ENCODE data around the gene HLCS.
A peak's percentile ranks its signal among the peaks of the same experiment; 100 is the strongest.

The HLCS gene

DNA sequence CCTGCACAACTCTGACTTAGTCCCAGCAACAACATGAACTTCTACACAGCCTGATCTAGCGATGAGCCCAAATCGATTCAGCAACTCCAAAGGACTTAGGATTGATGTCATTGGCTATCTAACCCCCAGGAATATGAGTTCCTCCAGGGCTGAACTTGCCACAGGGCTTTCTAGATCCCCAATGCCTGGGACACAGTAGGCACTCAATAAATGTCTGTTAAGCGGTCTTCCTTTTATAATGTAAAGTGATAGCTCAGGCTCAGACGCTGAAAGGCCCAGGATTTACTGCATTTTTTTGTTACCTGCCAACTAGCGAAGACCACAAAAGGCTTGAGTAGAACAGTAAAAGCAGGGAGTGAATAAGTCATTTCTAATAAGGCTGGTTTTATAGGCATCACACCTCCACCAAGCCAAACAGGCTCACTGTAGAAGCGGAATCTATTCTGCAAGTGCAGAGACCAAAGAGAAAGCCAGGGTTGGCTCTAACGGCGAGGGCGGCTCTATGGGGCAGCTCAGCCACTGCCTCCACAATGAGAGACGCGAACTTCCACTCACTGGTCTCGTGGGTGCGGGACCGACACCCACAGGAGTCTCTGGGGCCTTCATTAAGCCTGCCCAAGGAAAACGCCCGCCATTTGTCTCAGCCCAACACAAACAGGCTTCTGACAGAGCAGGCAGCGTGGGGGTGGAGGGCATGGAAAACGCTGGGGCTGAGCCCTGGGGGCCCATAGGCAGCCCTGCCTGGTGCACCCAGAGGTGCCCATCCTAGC is 52.0 kb downstream of the HLCS start:
- DNase-seq (ENCODE audit: low spot score): no peak

DNA sequence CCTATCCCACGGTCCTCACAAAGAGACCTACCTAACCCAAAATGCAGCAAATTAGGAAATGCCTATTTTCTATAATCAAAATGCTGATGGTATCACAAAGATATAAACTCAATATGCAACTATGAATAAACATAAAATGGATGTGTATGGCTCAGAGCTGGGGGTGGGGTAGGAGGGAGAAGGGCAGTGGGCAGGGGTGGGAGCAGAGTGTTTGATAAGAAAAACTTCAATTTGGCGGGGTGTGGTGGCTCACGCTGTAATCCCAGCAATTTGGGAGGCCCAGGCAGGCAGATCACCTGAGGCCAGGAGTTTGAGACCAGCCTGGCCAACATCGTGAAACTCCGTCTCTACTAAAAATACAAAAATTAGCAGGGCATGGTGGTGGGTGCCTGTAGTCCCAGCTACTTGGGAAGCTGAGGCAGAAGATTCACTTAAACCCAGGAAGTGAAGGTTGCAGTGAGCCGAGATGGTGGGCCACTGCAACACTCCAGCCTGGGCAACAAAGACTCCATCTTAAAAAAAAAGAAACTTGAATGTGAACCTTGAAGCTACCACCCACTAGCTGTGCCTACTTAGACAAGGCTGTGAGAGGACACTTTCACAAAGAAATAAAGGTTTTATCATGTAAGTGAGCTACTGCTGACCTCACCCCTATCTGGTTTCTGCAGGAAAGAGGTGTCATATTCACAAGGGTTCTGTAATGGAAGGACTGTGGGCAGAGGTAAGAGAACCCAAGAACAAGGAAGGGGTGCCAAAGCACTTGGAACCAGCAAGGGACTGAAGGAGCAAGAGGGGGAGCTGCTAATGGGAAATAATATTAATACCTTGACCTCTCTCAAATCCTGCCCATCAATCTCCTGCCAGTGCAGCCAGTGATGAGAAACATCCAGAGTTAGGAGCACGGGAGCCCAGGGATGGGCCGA is 53.0 kb downstream of the HLCS start:
- no peak for DNase-seq (ENCODE audit: low spot score)

DNA sequence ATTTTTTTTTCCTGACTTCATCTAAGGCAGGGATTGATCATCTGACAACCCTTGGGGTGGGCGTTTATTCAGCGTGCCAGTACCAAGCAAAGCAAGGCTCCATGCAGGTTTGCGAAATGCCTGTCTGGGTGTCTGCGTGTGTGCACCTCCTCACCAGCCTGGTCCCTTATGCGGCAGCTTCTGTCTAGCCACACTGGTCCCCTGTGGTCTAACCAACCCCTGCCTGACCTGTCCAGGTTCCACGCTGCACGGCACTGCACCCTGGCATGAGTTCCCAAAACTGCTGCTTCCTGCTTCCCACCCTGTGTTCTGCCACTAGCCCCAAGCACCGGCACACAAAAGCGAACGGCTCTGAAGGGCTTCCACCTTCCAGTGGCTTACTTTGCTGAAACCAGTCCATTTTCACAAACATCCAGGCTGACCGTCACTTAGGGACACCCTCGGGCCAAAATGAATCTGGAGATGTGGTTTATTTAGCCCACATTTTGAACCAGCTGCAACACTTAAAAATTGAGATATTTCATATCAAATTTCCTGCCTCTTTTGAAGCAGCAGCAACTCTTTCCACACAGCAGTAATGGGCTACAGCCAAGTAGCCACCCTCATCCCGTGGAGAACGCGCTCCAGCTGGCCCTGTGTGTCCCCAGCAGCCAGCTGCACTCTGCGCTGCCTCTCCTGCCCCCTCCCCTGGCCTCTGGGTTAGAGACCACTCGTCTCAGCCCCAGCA is 55.7 kb downstream of the HLCS start:
- no peak for DNase-seq (ENCODE audit: low spot score)

DNA sequence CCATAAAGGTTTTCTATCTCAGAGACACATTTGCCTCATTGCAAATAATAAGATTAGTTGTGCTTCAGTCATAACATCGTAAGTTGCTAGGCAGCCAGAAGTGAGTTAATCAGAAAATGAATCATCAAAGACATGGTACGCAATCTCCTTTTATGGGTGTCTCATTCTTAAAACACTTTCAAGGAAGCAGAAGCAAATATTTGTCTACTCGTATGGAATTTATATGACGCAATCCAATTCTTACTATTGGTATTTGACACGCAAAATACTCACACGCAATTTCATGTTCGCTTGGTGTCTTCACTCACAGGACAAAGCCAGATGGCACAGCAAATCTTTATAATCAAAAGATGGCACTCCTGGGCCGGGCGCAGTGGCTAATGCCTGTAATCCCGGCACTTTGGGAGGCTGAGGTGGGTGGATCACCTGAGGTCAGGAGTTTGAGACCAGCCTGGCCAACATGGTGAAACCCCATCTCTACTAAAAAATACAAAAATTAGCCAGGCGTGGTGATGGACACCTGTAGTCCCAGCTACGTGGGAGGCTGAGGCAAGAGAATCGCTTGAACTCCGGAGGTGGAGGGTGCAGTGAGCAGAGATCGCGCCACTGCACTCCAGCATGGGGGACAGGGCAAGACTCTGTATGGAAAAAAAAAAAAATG is 56.4 kb downstream of the HLCS start:
- peak; percentile 50 for DNase-seq (ENCODE audit: low spot score)

DNA sequence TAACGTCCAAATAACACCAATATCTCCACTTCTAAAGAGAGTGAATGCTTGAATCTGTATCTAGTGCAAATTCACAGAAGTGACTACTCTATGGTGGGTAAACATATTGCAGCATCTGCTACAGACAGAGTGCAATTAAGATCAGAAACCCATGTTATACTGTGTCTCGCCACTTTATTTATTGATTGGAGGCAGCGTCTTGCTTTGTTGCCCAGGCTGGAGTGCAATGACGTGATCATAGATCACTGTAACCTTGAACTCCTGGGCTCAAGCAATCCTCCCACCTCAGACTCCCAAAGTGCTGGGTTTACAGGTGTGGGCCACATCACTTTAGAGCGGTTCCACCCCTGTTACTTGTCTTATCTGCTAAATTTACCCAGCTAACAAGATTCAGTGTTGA is 57.0 kb downstream of the HLCS start:
- DNase-seq (ENCODE audit: low spot score): no peak

DNA sequence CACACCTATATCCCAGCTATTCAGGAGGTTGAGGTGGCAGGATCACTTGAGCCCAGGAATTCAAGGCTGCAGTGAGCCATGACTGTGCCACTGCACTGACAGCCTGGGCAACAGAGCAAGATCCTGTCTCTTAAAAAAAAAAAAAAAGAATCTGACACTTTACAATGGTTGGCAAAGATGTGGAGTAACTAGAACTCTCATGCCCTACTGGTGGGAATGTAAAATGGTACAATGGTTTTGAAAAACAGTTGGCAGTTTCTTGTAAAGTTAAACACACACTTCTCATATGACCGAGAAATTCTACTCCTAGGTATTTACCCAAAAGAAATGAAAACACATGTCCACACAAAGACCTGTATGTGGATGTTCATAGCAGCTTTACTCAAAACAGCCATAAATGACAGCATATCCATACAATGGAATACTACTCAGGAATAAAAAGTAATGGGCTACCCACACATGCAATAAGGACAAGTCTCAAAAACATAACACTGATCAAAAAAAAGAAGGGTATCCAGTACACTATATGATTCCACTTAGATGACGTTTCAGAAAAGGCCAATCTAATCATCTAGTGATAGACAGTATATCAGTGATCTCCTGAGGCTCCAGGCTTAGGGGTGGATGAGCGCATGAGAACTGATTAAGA is 58.1 kb downstream of the HLCS start:
- no peak for DNase-seq (ENCODE audit: low spot score)

DNA sequence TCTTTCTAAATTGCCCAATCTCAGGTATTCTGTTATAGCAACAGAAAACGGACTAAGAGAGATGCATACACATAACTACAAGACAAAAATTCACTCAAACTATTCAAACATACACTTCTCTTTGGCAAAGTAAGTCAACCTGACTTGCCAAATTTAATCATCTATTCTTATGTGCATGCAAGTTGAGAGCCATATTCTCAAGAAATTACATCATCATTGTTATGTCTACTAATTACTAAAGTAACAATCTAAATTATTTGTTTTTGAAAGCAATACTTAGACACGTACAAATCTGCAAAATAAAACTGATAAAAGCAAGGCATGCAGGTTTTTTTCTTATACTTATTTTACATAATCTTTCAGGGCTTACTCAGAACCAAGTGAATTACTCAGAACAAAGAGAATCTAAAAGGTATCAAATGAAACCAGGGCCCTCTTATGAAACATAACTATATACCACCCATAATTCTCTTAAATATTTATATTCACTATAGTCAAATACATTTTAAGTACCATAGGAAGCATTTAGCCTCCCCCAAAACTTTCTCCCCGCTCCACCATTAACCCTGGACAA is 62.3 kb downstream of the HLCS start:
- DNase-seq (ENCODE audit: low spot score): no peak

DNA sequence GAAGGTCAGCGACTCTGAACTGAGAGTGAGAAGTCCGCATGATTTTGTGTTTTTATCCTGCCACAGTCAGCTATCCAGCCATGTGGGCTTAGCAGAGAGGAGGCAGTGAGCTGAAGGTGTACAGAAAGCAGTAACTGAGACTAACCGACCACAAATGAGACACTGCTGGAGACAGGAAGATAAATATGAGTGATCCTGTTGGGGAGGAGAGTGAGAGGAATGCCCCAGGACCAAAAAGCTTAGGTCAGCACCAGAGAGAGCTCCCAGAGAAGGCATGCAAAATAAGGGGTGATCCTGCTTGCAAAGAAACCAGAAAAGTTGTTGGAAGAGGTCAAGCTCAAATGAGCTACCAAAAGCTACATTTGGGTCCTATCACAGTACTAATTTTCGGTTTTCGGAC is 63.7 kb downstream of the HLCS start:
- no peak for DNase-seq (ENCODE audit: low spot score)

DNA sequence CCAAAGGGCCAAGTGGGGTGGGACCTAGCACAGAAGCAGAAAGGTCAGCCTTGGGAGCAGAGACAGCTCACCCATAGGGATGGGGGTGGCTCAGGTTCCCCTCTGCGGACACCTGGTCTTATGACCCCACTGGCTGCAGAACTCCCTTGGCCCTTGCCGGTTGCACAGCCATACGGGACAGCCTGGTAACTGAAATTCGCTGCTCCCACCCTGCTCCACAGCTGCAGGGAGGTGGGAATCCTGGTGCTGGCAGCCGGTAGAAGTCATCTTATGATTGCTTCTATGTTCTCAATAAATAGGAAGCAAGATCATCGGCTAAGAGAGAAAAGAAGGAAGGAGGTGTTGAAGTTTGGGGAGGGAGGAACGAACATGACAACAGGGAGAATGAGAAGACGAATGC is 64.1 kb downstream of the HLCS start:
- DNase-seq (ENCODE audit: low spot score): no peak

DNA sequence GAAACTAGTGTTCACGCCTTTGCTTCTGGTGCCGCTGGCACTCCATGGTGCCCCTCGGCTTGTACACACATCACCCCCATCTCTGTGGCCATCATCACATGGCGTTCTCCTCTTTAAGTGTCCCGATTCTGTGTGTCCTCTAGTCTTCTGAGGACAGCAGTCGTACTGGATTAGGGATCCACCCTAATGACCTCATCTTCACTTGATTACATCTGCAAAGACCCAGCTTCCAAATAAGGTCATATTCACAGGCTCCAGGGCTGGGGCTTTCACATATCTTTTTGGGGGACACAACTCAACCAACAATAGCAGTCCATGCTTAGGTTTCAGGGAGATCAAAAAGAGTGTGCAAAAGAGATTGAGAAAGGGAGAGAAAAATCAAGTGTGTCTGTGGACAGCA is 64.9 kb downstream of the HLCS start:
- no peak for DNase-seq (ENCODE audit: low spot score)

DNA sequence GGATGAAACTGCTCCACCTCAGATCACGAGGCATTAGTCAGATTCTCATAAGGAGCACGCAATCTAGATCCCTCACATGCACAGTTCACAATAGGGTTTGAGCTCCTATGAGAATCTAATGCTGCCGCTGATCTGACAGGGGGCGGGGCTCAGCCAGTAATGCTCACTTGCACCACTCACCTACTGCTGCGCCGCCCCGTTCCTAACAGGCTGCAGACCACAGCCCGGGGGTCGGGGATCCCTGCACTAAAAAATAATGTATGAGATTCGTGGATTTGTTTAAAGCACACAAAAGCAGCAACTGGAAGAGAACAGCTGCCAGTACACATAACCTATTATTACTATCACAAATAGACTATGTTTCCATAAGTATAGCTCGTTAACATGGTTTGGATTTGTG is 72.9 kb downstream of the HLCS start:
- DNase-seq (ENCODE audit: low spot score): no peak

DNA sequence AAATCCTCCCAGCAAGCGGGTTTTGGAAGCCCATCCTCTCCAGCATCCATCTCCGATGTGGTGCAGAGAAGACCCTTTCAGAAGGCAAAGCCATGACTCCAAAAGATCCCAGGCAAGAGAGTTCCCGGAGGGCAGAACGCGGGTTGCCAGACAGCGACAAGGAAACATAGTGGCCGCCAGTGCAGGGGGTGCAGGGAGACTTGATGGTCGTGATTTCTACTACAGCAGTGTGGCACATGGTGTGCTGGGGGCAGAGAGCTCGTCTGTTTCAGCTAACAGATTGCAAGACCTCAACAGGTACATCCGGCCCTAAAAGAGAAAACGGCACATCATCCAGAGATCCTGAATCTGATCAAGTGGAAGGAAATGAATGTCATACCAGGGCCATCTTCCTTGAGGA is 74.3 kb downstream of the HLCS start:
- no peak for DNase-seq (ENCODE audit: low spot score)

DNA sequence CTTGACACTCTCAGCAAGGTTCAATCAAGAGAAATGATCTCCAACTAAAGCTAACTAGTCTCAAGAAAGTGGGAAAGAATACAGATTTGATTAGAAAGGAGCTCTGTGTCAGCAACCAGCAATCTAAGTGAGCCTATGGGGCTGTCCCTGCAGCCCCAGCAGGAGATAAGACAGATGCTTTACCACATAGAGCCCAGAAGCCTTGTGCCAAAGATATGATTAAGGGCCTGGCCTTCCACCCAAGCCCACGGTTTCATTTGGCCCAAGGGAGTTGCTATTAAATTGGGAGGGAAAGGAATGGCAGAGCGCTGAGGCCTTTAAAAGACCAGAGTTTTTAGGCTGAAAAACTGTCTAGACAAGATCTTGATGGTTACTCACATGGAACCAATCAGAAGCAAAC is 74.8 kb downstream of the HLCS start:
- DNase-seq (ENCODE audit: low spot score): no peak

DNA sequence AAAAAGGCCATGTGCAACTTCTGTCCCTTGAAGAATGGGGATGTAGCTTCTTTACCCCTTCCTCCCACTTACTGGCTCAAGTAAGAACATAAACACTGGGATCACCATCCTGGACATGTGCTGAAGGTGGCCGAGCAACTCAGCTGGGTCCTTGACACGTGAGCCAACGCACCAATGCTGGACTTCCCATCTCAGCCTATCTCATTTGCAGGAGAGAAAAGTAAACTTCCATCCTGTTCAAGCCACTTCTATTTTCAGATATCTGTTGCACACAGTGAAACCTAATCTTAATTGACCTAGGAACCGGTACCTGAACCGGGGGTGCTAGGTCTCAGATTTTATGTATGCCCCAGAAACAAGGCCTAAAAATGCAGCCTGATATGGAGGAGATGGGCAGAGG is 75.3 kb downstream of the HLCS start:
- no peak for DNase-seq (ENCODE audit: low spot score)

DNA sequence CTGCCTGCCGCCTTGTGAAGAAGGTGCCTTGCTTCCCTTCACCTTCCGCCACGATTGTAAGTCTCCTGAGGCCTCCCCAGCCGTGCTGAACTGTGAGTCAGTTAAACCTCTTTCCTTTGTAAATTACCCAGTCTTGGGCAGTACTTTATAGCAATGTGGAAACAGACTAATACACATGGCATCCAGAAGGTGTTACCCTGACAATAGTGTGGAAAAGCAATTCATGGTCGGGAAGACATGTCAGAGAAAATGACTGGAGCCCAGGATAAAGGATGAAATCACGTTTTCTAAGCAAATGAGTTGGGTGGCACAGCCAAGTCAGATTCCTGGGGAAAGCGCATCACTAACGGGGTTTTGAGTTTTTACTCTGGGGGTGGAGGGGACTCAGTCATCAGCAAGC is 76.4 kb downstream of the HLCS start:
- no peak for DNase-seq (ENCODE audit: low spot score)

DNA sequence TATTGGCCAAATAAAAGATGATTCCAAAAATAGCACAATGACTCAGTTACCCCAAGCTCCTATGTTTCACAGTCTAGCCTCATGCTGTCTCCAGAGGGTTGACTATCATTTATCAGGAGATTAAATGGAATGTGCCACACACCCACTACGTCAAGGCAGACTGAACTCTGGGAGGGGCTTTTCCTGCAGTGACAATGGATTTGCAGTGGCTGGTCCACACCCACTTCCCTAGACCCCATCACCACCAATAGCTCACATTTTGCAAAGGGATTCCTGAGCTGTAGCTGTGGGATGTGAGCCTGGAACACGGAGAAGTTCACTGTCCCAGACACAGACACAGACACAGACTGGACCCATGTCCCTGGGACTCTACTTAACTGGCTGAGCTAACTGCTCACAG is 77.1 kb downstream of the HLCS start:
- DNase-seq (ENCODE audit: low spot score): no peak

DNA sequence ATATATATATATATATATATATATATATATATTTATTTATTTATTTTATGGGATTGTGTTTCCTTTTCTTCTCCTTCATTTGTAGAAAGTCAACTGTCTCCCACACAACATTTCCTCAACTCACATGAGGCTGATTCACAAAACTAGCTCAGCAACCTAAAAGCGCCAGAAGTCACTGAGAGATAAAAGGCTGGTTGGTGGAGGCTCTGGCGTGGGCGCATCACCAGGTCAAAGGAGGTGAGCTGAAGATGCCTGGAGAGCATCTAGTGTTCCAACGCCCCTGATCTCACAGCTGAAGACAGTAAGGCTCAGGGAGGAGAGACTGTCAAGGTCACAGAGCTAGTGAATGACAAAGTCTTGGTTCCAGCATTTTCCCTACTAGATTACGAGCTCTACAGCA is 78.0 kb downstream of the HLCS start:
- DNase-seq (ENCODE audit: low spot score): no peak

DNA sequence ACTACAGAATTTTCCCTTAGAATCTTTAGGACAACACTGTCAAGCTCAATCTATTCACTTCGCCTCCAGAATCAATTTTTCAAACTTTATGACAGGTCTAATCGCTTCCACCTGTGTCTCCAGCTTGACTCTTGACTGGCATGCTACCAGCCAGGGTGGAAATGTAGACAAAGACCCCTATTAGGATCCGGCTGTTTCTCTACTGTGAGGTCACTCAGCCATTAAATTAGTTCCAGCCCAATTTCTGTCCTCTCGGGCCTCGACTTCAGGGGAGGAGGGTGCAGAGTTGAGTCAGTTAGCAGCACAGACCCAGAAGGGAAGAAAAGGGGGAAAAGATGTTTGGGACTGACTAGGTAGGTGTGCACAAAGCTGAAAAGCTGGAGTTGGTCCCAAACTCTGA is 78.5 kb downstream of the HLCS start:
- no peak for DNase-seq (ENCODE audit: low spot score)

DNA sequence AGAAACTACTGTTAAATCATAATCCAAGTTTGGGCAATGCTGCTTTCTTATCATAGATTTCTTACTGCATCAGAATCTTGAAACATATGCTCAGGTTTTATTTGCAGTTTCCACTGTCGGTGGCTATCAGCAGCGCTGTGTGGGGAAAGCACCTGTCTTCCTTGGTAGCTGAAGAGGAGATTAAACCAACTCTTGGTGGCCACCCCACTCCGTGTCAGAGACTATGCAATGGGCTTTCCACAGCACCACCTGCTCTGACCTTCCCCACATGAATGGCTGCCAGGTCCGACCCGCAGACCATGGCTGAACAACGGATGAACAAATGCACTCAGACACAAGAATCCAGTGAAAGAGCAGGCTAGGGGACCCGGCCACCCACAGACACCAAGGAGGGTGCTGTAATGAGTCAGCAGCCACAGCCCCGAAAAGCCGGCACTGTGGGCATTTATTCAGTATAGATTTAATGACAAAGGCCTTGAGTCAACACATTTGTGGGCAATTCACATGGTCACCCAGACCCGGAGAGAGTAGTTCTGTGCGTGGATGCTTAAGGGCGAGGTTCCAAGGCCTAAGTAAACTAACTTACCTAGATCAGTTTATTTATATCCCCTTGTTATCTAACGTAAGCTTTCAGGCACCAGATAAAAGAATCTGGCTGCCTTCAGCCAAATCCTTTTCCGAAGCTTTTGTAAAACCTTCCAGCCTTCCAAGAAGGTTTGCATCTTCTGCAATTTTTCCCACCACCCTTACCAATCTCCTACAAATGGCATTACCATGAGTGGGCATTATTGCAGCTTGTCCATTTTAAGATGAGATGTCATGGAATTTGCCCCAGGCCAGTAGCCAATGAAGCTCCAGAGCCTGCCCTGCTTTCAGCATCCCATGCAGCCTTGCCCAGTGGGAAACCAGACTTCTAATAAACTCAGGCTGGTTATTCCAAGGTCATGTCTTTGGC is 82.7 kb downstream of the HLCS start:
- no peak for DNase-seq (ENCODE audit: low spot score)

DNA sequence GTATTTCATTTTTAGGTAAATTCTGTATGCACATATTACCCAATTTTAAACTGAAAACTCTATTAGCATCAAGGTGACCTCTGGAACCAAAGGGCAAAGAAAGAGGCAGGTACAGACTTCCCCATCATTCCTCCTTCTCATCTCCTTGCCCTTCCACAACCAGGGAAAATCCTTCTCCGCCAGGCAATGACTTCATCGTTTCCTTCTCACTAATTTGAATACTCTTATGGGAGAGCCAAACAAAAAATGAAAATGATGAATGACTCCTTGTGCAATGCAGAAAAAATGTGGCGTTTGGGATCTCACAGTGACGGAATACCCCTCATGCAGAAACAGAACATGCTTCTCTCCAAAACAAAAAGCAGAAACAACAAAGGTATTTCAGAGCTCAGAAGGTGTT is 83.7 kb downstream of the HLCS start:
- no peak for DNase-seq (ENCODE audit: low spot score)

All from SW480 (cell line).